ENCODE results near the gene BIRC7. TPM values are rescaled to one million over a fixed set of nuclear protein-coding genes. Genes with fewer than 3 reads are reported as not detected.

BIRC7 gene
- polyA plus RNA-seq, 1 donor from 2014 or later = not detected

DNA sequence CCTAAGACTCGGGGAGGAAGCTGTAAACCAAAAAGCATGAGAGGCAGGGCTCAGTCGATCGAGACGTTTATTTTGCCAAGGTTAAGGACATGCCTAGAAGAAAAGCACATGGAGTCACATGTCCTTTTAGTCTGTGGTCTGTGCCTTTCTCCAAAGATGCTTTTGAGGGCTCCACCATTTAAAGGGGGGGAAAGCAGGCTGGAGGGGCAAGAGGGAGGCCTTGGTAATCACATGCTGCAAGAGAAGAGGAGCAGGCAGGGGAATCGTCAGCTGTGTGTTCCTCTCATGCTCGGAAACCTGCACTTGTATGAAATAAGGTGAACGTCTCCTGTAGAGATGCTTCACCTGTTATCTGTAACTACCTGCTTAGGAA is 10.6 kb upstream of the BIRC7 start:
- peaks cover 1% of the 10 kb centered on the region for H3K36me3 Mint-ChIP-seq
- H3K4me3 Mint-ChIP-seq = no peak overlapping the region
- H3K4me1 Mint-ChIP-seq = no peaks in the 10 kb centered on the region
- H3K27ac Mint-ChIP-seq = no peak overlapping the region
- peaks cover 0 to 1% (median 0%) of the 10 kb centered on the region in 3 donors for H3K9me3 Mint-ChIP-seq
- peaks cover 11% of the 10 kb centered on the region for H3K27me3 Mint-ChIP-seq

- Mint-ChIP-seq H3K4me1 (no peaks in the 10 kb centered on the region), H3K27me3 (peaks cover 23% of the 10 kb centered on the region), H3K36me3 (peaks cover 1% of the 10 kb centered on the region), H3K27ac (no peak overlapping the region), H3K9me3 (no peaks in the 10 kb centered on the region), H3K4me3 (no peak overlapping the region)
These were observed 9.4 kb upstream of the BIRC7 start for GRCh38 chr20:63226042-63226943.

GRCh38 chr20:63227260-63227659 is 8.4 kb upstream of the BIRC7 start:
- Mint-ChIP-seq H3K9me3 (no peaks in the 10 kb centered on the region), H3K4me1 (no peaks in the 10 kb centered on the region), H3K27ac (no peak overlapping the region), H3K27me3 (peaks cover 32% of the 10 kb centered on the region), H3K36me3 (peaks cover 1% of the 10 kb centered on the region), H3K4me3 (no peak overlapping the region)

GRCh38 chr20:63228806-63229205 is 6.9 kb upstream of the BIRC7 start:
- peaks cover 46% of the 10 kb centered on the region for H3K27me3 Mint-ChIP-seq
- no peaks in the 10 kb centered on the region for H3K9me3 Mint-ChIP-seq
- no peak overlapping the region for H3K27ac Mint-ChIP-seq
- no peaks in the 10 kb centered on the region for H3K36me3 Mint-ChIP-seq
- peaks cover 0 to 1% (median 0%) of the 10 kb centered on the region in 3 donors for H3K4me1 Mint-ChIP-seq
- H3K4me3 Mint-ChIP-seq = peak overlapping the region in 1 of 4 donors; percentile 66

DNA sequence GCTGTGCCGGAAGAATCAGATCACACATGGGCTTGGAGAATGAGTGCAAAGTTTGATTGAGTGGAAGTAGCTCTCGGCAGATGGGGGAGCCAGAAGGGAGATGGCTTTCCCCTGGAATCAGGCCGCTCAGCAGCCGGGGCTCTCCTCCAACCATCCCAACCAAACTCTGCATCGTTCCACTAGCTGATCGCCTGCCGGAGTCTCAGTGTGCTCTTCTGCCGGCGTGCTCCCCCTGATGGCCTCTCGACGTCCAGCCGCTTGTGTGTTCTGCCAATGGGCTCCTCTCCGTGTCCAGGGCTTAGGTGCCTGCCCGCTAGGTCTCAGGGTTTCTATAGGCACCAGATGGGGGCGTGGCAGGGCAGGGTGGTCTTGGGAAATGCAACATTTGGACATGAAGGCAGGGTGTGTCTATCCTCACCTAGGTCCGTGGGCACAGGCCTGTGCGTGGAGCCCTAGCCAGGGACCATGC is 4.9 kb upstream of the BIRC7 start:
- no peak overlapping the region for H3K4me3 Mint-ChIP-seq
- H3K9me3 Mint-ChIP-seq = no peaks in the 10 kb centered on the region
- H3K36me3 Mint-ChIP-seq = no peaks in the 10 kb centered on the region
- no peak overlapping the region for H3K27ac Mint-ChIP-seq
- H3K27me3 Mint-ChIP-seq = peaks cover 50% of the 10 kb centered on the region
- peaks cover 0 to 1% (median 0%) of the 10 kb centered on the region in 3 donors for H3K4me1 Mint-ChIP-seq

GRCh38 chr20:63232235-63233060 is 3.3 kb upstream of the BIRC7 start:
- no peaks in the 10 kb centered on the region for H3K36me3 Mint-ChIP-seq
- no peaks in the 10 kb centered on the region for H3K9me3 Mint-ChIP-seq
- no peak overlapping the region for H3K4me3 Mint-ChIP-seq
- H3K27me3 Mint-ChIP-seq = peaks cover 50% of the 10 kb centered on the region
- peaks cover 0 to 1% (median 0%) of the 10 kb centered on the region in 3 donors for H3K4me1 Mint-ChIP-seq
- H3K27ac Mint-ChIP-seq = peak overlapping the region in 1 of 3 donors; percentile 53

- Mint-ChIP-seq H3K27ac (peak overlapping the region in 1 of 3 donors; percentile 53), H3K27me3 (peaks cover 50% of the 10 kb centered on the region), H3K4me1 (peaks cover 0 to 1% (median 0%) of the 10 kb centered on the region in 3 donors), H3K4me3 (no peak overlapping the region), H3K36me3 (no peaks in the 10 kb centered on the region), H3K9me3 (no peaks in the 10 kb centered on the region)
These were observed 2.7 kb upstream of the BIRC7 start for GRCh38 chr20:63233061-63233344.

DNA sequence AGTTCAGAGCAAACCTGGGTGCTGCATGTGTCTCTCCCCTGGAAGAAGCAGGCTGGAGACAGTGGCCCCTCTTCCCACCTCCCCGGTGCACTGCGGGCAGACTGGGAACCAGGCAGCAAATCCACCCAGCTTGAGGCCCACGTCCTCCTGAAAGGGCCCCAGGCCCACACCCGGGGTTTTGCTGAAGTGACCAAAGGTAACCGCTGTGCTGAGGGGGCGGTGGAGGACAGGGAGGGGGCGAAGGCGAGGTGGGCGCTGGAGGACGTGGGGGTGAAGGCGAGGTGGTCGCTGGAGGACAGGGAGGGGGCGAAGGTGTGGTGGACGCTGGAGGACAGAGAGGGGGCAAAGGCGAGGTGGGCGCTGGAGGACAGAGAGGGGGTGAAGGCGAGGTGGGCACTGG is 1.8 kb upstream of the BIRC7 start:
- Mint-ChIP-seq H3K27ac (no peak overlapping the region), H3K4me3 (no peak overlapping the region), H3K4me1 (peaks cover 0 to 1% (median 0%) of the 10 kb centered on the region in 3 donors), H3K27me3 (peaks cover 45% of the 10 kb centered on the region), H3K36me3 (no peaks in the 10 kb centered on the region), H3K9me3 (no peaks in the 10 kb centered on the region)

- peaks cover 0 to 1% (median 0%) of the 10 kb centered on the region in 3 donors for H3K4me1 Mint-ChIP-seq
- peaks cover 44% of the 10 kb centered on the region for H3K27me3 Mint-ChIP-seq
- no peak overlapping the region for H3K27ac Mint-ChIP-seq
These were observed 859 bp upstream of the BIRC7 start for GRCh38 chr20:63234693-63235398.

GRCh38 chr20:63236116-63236837 is 572 bp downstream of the BIRC7 start:
- no peaks in the 10 kb centered on the region for H3K36me3 Mint-ChIP-seq
- H3K27me3 Mint-ChIP-seq = peaks cover 31% of the 10 kb centered on the region
- no peak overlapping the region for H3K27ac Mint-ChIP-seq
- no peak overlapping the region for H3K4me3 Mint-ChIP-seq
- peaks cover 0 to 1% (median 0%) of the 10 kb centered on the region in 3 donors for H3K4me1 Mint-ChIP-seq
- no peaks in the 10 kb centered on the region for H3K9me3 Mint-ChIP-seq

More at GRCh38 chr20:63234693-63235398, 859 bp upstream of the BIRC7 start:
- Mint-ChIP-seq H3K9me3 (no peaks in the 10 kb centered on the region), H3K4me3 (no peak overlapping the region), H3K36me3 (no peaks in the 10 kb centered on the region)

DNA sequence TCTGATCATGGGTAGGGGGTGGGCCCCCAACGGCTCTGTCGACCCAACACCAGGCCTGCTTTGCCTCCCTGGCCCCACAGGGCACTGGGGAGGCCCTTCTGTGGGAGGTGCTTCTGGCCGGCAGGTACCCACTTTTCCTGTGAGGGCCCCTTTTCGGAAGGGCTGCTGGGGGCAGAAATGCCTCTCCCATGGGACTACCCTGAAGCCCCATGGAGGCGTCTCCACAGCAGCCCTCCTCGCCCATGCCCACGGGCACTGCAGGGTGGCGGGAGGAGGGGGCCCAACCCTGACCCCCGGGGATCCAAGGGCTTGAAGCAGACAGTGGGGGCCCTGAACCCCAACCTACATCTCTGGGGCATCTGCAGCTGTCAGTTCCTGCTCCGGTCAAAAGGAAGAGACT is 2.3 kb downstream of the BIRC7 start:
- no peaks in the 10 kb centered on the region for H3K9me3 Mint-ChIP-seq
- peaks cover 0 to 4% (median 0%) of the 10 kb centered on the region in 3 donors for H3K4me1 Mint-ChIP-seq
- peaks cover 18% of the 10 kb centered on the region for H3K27me3 Mint-ChIP-seq
- no peak overlapping the region for H3K4me3 Mint-ChIP-seq
- H3K27ac Mint-ChIP-seq = no peak overlapping the region
- H3K36me3 Mint-ChIP-seq = no peaks in the 10 kb centered on the region

DNA sequence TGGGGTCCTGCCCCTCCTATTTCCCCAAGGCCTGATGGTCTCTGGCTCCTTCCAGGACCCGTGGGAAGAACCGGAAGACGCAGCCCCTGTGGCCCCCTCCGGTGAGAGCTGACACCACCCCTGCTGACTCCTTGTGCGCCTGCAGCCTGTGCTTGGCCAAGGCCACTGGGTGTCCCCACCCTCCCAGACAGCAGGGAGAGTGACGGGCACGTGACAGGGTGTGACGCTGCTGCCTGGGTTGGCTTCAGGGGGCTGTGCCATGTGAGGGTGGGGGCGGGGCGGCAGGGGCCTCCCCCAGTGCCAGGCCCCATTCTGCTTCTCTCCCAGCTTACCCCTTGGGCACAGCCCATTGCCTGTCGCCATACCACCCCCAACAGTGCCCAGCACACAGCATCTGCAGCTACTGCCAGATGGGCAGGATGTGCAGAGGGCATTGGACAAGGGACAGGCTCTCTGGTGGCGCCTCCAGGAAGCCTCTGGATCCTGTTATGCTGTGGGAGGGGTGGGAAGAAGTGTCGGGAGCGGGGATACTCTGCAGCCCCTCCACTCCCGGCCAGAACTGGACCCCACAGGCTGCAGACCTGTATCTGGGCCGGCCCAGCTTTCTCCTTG is 2.9 kb downstream of the BIRC7 start:
- no peak overlapping the region for H3K4me3 Mint-ChIP-seq

DNA sequence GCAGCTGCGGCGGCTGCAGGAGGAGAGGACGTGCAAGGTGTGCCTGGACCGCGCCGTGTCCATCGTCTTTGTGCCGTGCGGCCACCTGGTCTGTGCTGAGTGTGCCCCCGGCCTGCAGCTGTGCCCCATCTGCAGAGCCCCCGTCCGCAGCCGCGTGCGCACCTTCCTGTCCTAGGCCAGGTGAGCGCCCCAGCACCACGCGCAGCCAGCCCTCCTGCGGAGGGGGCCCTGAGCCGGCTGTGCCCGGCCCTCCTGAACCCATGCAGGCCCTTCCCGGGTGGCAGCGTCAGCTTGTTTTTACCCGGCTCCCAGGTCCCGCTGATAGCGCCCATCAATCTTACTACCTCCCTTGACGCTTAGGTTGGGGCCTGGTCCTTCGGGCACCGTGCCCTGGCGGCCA is 3.7 kb downstream of the BIRC7 start:
- no peak overlapping the region for H3K4me3 Mint-ChIP-seq
- no peak overlapping the region for H3K27ac Mint-ChIP-seq

More for the DNA sequence above, 2.9 kb downstream of the BIRC7 start:
- Mint-ChIP-seq H3K27ac (no peak overlapping the region), H3K36me3 (no peaks in the 10 kb centered on the region), H3K4me1 (peaks cover 0 to 4% (median 0%) of the 10 kb centered on the region in 3 donors), H3K9me3 (no peaks in the 10 kb centered on the region), H3K27me3 (peaks cover 12% of the 10 kb centered on the region)

DNA sequence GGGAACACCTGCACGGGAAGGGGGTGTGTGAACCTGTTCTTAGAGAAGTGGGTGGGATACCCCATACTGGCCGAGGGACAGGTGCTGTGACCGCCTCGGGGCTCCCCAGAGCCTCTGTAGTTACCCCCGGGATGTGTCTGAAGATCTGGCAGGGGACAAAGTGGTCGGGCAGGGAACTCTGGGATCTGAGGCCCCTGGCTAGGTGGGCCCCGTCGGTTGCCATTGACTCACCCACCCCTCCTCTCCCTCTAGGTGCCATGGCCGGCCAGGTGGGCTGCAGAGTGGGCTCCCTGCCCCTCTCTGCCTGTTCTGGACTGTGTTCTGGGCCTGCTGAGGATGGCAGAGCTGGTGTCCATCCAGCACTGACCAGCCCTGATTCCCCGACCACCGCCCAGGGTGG is 4.3 kb downstream of the BIRC7 start:
- H3K36me3 Mint-ChIP-seq = no peaks in the 10 kb centered on the region
- no peak overlapping the region for H3K4me3 Mint-ChIP-seq
- peaks cover 12% of the 10 kb centered on the region for H3K27me3 Mint-ChIP-seq
- H3K9me3 Mint-ChIP-seq = no peaks in the 10 kb centered on the region
- H3K27ac Mint-ChIP-seq = no peak overlapping the region
- H3K4me1 Mint-ChIP-seq = peaks cover 0 to 4% (median 0%) of the 10 kb centered on the region in 3 donors

More for the DNA sequence above, 3.7 kb downstream of the BIRC7 start:
- Mint-ChIP-seq H3K36me3 (no peaks in the 10 kb centered on the region), H3K4me1 (peaks cover 0 to 4% (median 0%) of the 10 kb centered on the region in 3 donors), H3K27me3 (peaks cover 13% of the 10 kb centered on the region), H3K9me3 (no peaks in the 10 kb centered on the region)

Measured in IgD-negative memory B cell (primary cell).